Tibial artery (tissue), 4 donors: ENCODE measurements around the gene GALNS.

Source experiments
- DNase-seq, 2 donors: peaks; one replicate each; pipeline ENCODE4 v3.0.0-alpha.2; 2019
- H3K27ac ChIP-seq, 2 donors: fragments of 200-600 bp; sonication (generic) in 1 of 2; 1 replicate in 1 of 2; 2 replicates in 1 of 2; pipeline ENCODE4 v1.5.1; 2018 to 2019; ENCODE audit warnings: mild to moderate bottlenecking in 1 of 2
- H3K27me3 ChIP-seq, 2 donors: fragments of 200-600 bp; sonication (generic) in 1 of 2; one replicate each; pipeline versions ENCODE4 v1.5.1 to v1.6.0; 2016 to 2019
- H3K36me3 ChIP-seq, 3 donors: fragments of 200-600 bp; sonication (generic) in 2 of 3; one replicate each; pipeline ENCODE4 v1.5.1; 2016 to 2019; ENCODE audit warnings: mild to moderate bottlenecking in 2 of 3
- H3K4me1 ChIP-seq, 4 donors: fragments of 200-600 bp; sonication (generic) in 2 of 4; 1 replicate in 3 of 4; 2 replicates in 1 of 4; pipeline ENCODE4 v1.5.1; 2016 to 2019
- H3K4me3 ChIP-seq, 2 donors: fragments of 200-600 bp; sonication (generic) in 1 of 2; 1 replicate in 1 of 2; 2 replicates in 1 of 2; pipeline ENCODE4 v1.5.1; 2018 to 2019; ENCODE audit warnings: mild to moderate bottlenecking in 2 of 2
- H3K9me3 ChIP-seq, 3 donors: fragments of 200-600 bp; sonication (generic) in 1 of 3; one replicate each; pipeline ENCODE4 v1.5.1; 2016 to 2019
- CTCF ChIP-seq, 2 experiments: fragments of 200-600 bp in 1 of 2; fragments of 450-650 bp in 1 of 2; IDR thresholded peaks; one replicate each; pipeline ENCODE4 v1.5.1; 2017 to 2019; ENCODE audit warnings: antibody characterized with exemption in 2 of 2, mild to moderate bottlenecking in 1 of 2, moderate library complexity in 1 of 2
- intact Hi-C: fragments of 100-400 bp; cut with DNase I; formaldehyde crosslinking; loops from one replicate; pipeline ENCODE4 v1.15.0; 2023; ENCODE audit warnings: low total_unique reads

GALNS gene

DNA sequence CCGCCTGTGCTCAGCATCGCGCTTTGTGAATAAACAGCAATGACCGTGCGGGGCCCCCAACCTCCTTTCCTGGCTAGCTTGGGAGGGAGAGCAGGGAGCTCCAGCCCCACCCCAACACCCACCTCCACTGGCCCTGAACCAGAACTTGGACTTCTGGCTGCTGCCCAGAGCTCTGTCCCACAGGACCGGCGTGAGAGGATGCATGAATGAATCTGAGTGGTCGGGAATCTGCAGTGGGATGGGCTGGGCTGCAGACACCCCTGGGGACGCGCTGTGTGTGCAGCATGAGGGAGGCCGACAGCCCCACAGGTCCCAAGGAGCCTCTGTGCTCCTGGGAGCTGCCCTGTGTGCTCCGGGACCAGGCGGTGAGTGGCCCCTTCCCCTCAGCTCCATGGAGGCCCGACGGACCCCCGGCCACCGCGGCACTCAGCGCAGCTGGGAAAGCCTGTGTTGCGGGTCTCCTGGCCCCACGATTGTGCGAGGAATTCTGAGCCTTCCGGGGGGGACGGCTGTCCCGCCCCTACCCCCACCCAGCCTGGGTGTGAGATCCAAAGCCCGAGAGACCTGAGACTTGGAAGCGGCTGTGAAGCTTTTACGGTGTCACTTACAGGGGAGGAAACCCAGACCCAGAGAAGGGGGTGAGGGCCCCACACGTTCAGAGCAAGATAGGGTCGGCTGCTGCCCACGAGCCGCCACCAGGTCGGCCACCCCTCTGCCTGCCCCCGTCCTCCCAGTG, 77.2 kb downstream of the GALNS start:
- intact Hi-C loops: loop anchor here (10.0 kb wide), 1 partner anchor 335 kb away; no protein-coding TSS in a partner anchor
- no peak for TF ChIP-seq CTCF (IDR thresholded peaks at IDR 0.05)
- Histone ChIP-seq H3K4me3 (peak overlapping the region in 1 of 2 donors; percentile 10), H3K9me3 (no peaks in the 10 kb centered on the region), H3K4me1 (peaks cover 5 to 60% (median 44%) of the 10 kb centered on the region in 4 donors), H3K27ac (no peak overlapping the region), H3K36me3 (no peaks in the 10 kb centered on the region), H3K27me3 (no peaks in the 10 kb centered on the region)
- no peak for DNase-seq

DNA sequence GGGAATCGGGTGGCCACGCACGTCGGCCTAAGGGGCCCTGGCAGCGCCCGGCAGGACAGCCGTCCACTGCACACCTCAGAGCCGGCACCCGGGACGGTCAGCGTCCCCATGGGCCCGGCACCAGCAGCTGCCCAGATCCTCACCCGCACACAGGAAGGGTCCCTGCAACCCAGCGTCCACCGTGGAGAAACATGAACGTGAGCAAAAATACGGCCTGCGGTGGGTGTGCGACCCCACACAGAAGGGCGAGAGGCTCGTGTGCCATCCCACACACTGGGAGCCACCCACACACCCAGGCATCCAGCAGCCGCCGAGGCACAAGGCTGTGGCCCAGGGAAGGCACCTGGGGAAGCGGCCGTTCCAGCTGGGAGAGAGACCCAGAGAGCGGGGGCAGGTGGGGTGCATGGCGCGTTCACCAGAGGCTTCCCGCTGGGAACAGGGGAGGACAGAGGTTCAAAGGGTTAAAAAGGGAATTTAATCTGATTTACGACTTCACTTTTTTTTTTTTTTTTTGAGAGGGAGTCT, 78.1 kb downstream of the GALNS start:
- no peaks in the 10 kb centered on the region for H3K36me3 ChIP-seq
- no peaks in the 10 kb centered on the region for H3K9me3 ChIP-seq
- H3K27me3 ChIP-seq: no peaks in the 10 kb centered on the region
- no peak for TF ChIP-seq CTCF (IDR thresholded peaks at IDR 0.05)
- H3K27ac ChIP-seq: no peak overlapping the region
- intact Hi-C loops: no loop called here
- H3K4me3 ChIP-seq: no peak overlapping the region
- DNase-seq: no peak
- H3K4me1 ChIP-seq: peaks cover 5 to 62% (median 48%) of the 10 kb centered on the region in 4 donors

DNA sequence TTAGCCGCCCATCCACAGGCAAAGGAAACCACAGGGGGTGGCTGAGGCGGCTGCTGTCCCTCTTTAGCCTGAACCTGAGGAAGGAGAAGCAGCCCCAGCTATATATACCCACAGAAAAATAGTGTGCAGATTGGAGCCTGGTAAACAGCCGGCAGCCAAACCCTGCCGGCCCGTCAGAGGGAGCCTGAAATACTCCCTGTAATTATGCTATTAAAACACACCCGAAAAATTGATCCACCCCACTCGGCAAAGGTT, 78.5 kb downstream of the GALNS start:
- H3K27me3 ChIP-seq: no peaks in the 10 kb centered on the region
- H3K9me3 ChIP-seq: no peaks in the 10 kb centered on the region
- H3K27ac ChIP-seq: no peak overlapping the region
- no peak overlapping the region for H3K4me3 ChIP-seq
- no peak for TF ChIP-seq CTCF (IDR thresholded peaks at IDR 0.05)
- H3K4me1 ChIP-seq: peaks cover 5 to 62% (median 49%) of the 10 kb centered on the region in 4 donors
- no peak for DNase-seq
- H3K36me3 ChIP-seq: no peaks in the 10 kb centered on the region
- intact Hi-C loops: no loop called here

DNA sequence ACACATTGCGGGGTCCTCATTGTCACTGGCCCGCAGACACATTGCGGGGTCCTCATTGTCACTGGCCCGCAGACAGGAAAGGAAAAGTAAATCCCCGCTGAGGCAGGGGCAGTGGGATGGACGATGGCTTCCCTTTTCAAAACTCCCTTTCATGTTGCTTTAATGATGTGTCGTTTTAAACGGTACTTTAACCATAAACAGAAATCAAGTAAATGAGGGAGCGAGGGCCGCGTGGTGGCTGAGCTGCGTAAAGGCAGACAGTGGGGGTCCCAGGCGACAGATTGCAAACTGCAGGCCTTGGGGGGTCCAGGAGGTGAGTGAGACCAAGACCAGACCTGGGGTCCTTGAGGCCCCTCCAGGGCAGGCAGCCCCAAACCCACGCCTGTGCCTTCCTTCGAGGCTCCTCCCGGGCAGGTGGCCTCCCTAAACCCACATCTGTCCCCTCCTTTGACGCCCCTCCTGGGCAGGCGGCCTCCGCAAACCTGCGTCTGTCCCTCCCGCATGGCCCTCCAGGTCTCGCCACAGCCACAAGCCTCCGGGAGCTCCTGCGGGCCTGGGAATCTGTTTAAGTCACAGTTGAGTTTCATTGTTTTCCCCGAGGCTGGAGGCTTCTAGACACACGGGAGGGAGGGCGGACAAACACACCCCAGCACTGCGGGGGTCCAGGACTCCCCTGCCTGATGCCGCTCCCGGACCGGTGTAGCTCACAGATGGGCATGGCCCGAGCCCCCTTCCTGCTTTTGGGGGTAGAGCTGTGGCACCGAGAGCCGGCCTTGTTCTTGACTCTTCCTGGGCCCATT, 79.1 kb downstream of the GALNS start:
- Histone ChIP-seq H3K4me1 (peaks cover 5 to 62% (median 49%) of the 10 kb centered on the region in 4 donors), H3K9me3 (no peaks in the 10 kb centered on the region), H3K4me3 (no peak overlapping the region), H3K27me3 (no peaks in the 10 kb centered on the region), H3K27ac (no peak overlapping the region), H3K36me3 (no peaks in the 10 kb centered on the region)
- no peak for DNase-seq
- intact Hi-C loops: no loop called here
- TF ChIP-seq CTCF (IDR thresholded peaks at IDR 0.05): no peak

DNA sequence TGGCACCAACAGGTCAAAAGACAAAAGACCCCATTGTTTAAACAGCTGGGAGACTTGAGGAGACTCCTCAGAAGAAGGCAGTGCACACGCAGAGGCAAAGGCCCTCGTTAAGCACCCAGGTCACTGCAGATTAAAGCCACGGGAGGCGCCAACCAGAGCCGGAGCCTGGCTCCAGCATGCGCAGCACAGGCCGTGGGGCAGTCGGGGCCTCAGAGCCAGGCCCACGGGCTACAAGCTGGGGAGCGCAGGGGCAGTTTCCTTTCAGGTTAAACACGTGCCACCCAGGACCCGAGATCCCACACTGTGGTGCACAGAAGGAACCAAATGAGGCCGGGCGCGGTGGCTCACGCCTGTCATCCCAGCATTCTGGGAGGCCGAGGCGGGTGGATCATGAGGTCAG, 80.9 kb downstream of the GALNS start:
- Histone ChIP-seq H3K27me3 (no peaks in the 10 kb centered on the region), H3K36me3 (no peaks in the 10 kb centered on the region), H3K4me3 (no peak overlapping the region), H3K4me1 (peaks cover 5 to 63% (median 47%) of the 10 kb centered on the region in 4 donors), H3K9me3 (no peaks in the 10 kb centered on the region), H3K27ac (no peak overlapping the region)
- intact Hi-C loops: no loop called here
- DNase-seq: no peak
- TF ChIP-seq CTCF (IDR thresholded peaks at IDR 0.05): no peak
